HG03025 (cell line): ENCODE measurements around the gene MAP3K10.
"Not testable (repeated sequence)": the region's sequence is repeated elsewhere in the genome, so short reads cannot be mapped to it uniquely, and the experiment has no call there.

Source experiments
- ATAC-seq: cut with Tn5 transposase; IDR thresholded peaks from one replicate; pipeline ENCODE4 v1.9.1; 2021; ENCODE audit warnings: mild to moderate bottlenecking, moderate library complexity; ENCODE audit not compliant: unreplicated experiment, low FRiP score

The MAP3K10 gene

GRCh38 chr19:40190891-40191835, at the start of gene MAP3K10:
Gene MAP3K10, plus strand, starts transcription at chr19:40191426. Its CDS starts 606 bp downstream, at chr19:40192032.
- ATAC-seq: peak; percentile 65

- no peak for ATAC-seq
Measured at GRCh38 chr19:40141551-40141950, 49.7 kb upstream of the MAP3K10 start.

- no peak for ATAC-seq
Measured at GRCh38 chr19:40143612-40144011, 47.6 kb upstream of the MAP3K10 start.

- no peak for ATAC-seq
Measured at GRCh38 chr19:40144151-40144550, 47.1 kb upstream of the MAP3K10 start.

- ATAC-seq: no peak
Measured at GRCh38 chr19:40144947-40145748, 46.1 kb upstream of the MAP3K10 start.

- ATAC-seq: not testable (repeated sequence)
Measured at GRCh38 chr19:40145749-40146029, 45.5 kb upstream of the MAP3K10 start.

GRCh38 chr19:40147338-40147692, 43.9 kb upstream of the MAP3K10 start:
- ATAC-seq: no peak

GRCh38 chr19:40147693-40148347, 43.4 kb upstream of the MAP3K10 start:
- no peak for ATAC-seq

GRCh38 chr19:40149501-40149900, 41.7 kb upstream of the MAP3K10 start:
- no peak for ATAC-seq

- ATAC-seq: no peak
Measured at GRCh38 chr19:40150170-40150569, 41.1 kb upstream of the MAP3K10 start.

GRCh38 chr19:40154121-40154680, 37.0 kb upstream of the MAP3K10 start:
- ATAC-seq: no peak

- no peak for ATAC-seq
Measured at GRCh38 chr19:40155749-40156265, 35.4 kb upstream of the MAP3K10 start.

GRCh38 chr19:40157059-40157458, 34.2 kb upstream of the MAP3K10 start:
- no peak for ATAC-seq

- ATAC-seq: no peak
Measured at GRCh38 chr19:40159744-40160143, 31.5 kb upstream of the MAP3K10 start.

- ATAC-seq: no peak
Measured at GRCh38 chr19:40162104-40162503, 29.1 kb upstream of the MAP3K10 start.

GRCh38 chr19:40163541-40164129, 27.6 kb upstream of the MAP3K10 start:
- no peak for ATAC-seq

GRCh38 chr19:40165362-40165937, 25.8 kb upstream of the MAP3K10 start:
- no peak for ATAC-seq

- ATAC-seq: not testable (repeated sequence)
Measured at GRCh38 chr19:40169482-40170302, 21.5 kb upstream of the MAP3K10 start.
